Skeletal muscle tissue (tissue), 4 donors: ENCODE results near the gene TOX3. TPM values are rescaled to one million over a fixed set of nuclear protein-coding genes. Genes with fewer than 3 reads are reported as not detected.

Source experiments
- H3K27ac ChIP-seq: one replicate; pipeline ENCODE4 v1.7.0; 2013; ENCODE audit warnings: mild to moderate bottlenecking, low read depth, low read length, inconsistent platforms
- H3K27me3 ChIP-seq, 3 donors: one replicate each; pipeline ENCODE4 v1.7.0; 2013; ENCODE audit warnings: low read length in 3 of 3; ENCODE audit not compliant: control insufficient read depth in 3 of 3, insufficient read depth in 3 of 3
- H3K36me3 ChIP-seq, 3 donors: one replicate each; pipeline ENCODE4 v1.7.0; 2013; ENCODE audit warnings: low read length in 3 of 3; ENCODE audit not compliant: control insufficient read depth in 3 of 3, insufficient read depth in 3 of 3
- H3K4me1 ChIP-seq, 3 donors: one replicate each; pipeline ENCODE4 v1.7.0; 2013; ENCODE audit warnings: low read length in 3 of 3, mild to moderate bottlenecking in 3 of 3; ENCODE audit not compliant: control insufficient read depth in 3 of 3, insufficient read depth in 3 of 3
- H3K4me3 ChIP-seq, 3 donors: one replicate each; pipeline ENCODE4 v1.7.0; 2013; ENCODE audit warnings: low read length in 3 of 3
- H3K9ac ChIP-seq, 3 donors: one replicate each; pipeline ENCODE4 v1.7.0; 2013; ENCODE audit warnings: low read length in 3 of 3, mild to moderate bottlenecking in 3 of 3, moderate library complexity in 2 of 3, low read depth in 1 of 3
- H3K9me3 ChIP-seq, 3 donors: one replicate each; pipeline ENCODE4 v1.7.0; 2013; ENCODE audit warnings: low read length in 3 of 3; ENCODE audit not compliant: control insufficient read depth in 3 of 3
- total RNA-seq: library from RNA; depleted of rRNA; stranded (reverse); fragments of >200 nt; gene quantifications from one replicate; pipeline ENCODE4 v1.2.3, GENCODE V29; 2014
- donor health status: Osteomylitis.

Gene TOX3
- total RNA-seq, 1 donor from 2014 or later, result 0.52 TPM

- no peak overlapping the region for H3K9ac ChIP-seq
- no peaks in the 10 kb centered on the region for H3K9me3 ChIP-seq
- H3K4me1 ChIP-seq, result no peaks in the 10 kb centered on the region
- H3K36me3 ChIP-seq, result no peaks in the 10 kb centered on the region
- H3K27ac ChIP-seq, result no peak overlapping the region
- no peak overlapping the region for H3K4me3 ChIP-seq
- no peaks in the 10 kb centered on the region for H3K27me3 ChIP-seq
Measured at GRCh38 chr16:52389045-52389444, 157.9 kb downstream of the TOX3 start.
